Activated CD8-positive, alpha-beta memory T cell treated with anti-CD3 and anti-CD28 coated beads for 24 hours (primary cell): ENCODE measurements around the gene SATB2.

Experiments used
- DNase-seq: peaks from one replicate; pipeline ENCODE4 v3.0.0-alpha.2; 2020

The SATB2 gene

GRCh38 chr2:199228887-199229819 is 228.6 kb downstream of the SATB2 start:
- no peak for DNase-seq

- DNase-seq = no peak
Measured at GRCh38 chr2:199223791-199224190, 233.9 kb downstream of the SATB2 start.

- DNase-seq = no peak
Measured at GRCh38 chr2:199220920-199221319, 236.8 kb downstream of the SATB2 start.

DNA sequence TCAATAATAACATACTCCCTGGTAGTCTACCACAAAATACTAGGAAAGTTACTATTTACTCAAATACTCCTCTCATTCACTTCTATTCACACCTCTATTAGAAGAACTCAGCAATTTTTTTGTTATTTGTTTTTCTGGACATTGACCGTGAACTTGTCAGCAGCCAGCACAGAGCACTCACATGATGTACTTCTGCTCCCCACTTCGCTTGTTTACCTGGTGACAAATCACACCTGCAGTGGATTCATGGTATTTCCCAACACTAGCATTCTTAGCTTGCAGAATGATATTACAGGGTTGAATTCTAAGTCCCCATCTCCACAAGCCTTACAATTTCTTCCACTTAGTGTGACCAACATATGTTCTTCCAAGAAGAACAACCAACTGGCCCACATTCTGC is 238.2 kb downstream of the SATB2 start:
- no peak for DNase-seq
